ENCODE results near the gene ATAD1.

GRCh38 chr10:87861566-87861952 lies 43.5 kb upstream of the ATAD1 start:
- TF ChIP-seq POLR2AphosphoS5 (IDR thresholded peaks at IDR 0.05; ENCODE audit: low read depth, low read length) = no peak
- no peak for TF ChIP-seq SPI1 (IDR thresholded peaks at IDR 0.05; ENCODE audit: low read depth, low read length)
- TF ChIP-seq POLR2A (IDR thresholded peaks at IDR 0.05; ENCODE audit: low read depth, low read length) = no peak
- TF ChIP-seq TAF1 (IDR thresholded peaks at IDR 0.05; ENCODE audit: low read depth, low read length) = no peak
- no peak for TF ChIP-seq POU2F2 (IDR thresholded peaks at IDR 0.05; ENCODE audit: low read depth, low read length)

All from GM12891 (cell line).